NOMO-1 (cell line): Measurements from ENCODE around the gene KCNQ1OT1.

Source experiments
- DNase-seq, 2 experiments: peaks; one replicate each; lab custom pipeline; 2025; ENCODE audit not compliant: unreplicated experiment in 2 of 2; lab: John Stamatoyannopoulos, UW

The KCNQ1OT1 gene

GRCh38 chr11:2671748-2672147 is 28.0 kb downstream of the KCNQ1OT1 start:
- DNase-seq: no peak

- no peak for DNase-seq
These were observed 29.2 kb downstream of the KCNQ1OT1 start for GRCh38 chr11:2670541-2671100.

- no peak for DNase-seq
These were observed 29.9 kb downstream of the KCNQ1OT1 start for GRCh38 chr11:2669634-2670469.

DNA sequence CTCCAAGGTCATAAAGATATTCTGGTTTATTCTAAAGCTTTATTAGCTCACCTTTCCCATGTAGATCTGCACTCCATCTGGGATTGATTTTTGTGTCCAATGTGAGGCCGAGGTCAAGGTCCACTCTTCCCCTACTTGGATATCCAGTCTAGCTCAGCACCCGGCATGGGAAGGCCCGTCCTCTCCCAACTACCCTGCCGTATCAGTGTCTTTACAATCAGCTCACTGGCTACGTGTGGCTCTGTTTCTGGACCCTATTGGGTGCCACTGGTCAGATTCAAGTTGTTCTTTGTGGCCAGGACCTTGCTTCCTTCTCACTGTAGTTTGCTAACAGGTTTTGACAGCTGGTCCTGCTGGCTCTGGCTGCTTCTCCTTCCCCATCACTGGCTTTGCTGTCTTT is 30.9 kb downstream of the KCNQ1OT1 start:
- DNase-seq: no peak

DNA sequence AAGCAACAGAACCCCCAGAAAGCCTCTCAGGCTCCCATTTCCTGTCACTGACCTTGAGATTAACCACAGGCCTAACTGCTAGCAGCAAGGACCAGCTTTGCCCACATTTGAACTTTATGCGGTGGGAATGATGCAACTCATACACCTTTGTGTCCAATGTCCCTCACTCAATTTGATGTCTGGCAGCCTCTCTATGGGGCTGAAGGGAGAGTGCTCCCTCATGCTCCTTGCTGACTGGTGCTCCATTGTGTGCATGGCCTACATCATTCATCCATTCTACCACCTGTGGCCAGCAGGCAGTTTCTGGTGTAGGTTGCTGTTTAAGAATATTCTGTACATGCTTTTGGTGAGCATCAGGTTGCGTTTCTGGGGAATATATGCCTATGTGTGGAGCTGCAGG is 31.9 kb downstream of the KCNQ1OT1 start:
- no peak for DNase-seq

- DNase-seq: no peak
These were observed 32.8 kb downstream of the KCNQ1OT1 start for GRCh38 chr11:2666828-2667570.

GRCh38 chr11:2666401-2666741 is 33.4 kb downstream of the KCNQ1OT1 start:
- no peak for DNase-seq

- DNase-seq: no peak
These were observed 34.0 kb downstream of the KCNQ1OT1 start for GRCh38 chr11:2665526-2666400.

GRCh38 chr11:2664791-2665525 is 34.8 kb downstream of the KCNQ1OT1 start:
- DNase-seq: no peak

- no peak for DNase-seq
These were observed 35.4 kb downstream of the KCNQ1OT1 start for GRCh38 chr11:2664376-2664775.

GRCh38 chr11:2663915-2664314 is 35.9 kb downstream of the KCNQ1OT1 start:
- DNase-seq: no peak

- no peak for DNase-seq
These were observed 36.3 kb downstream of the KCNQ1OT1 start for GRCh38 chr11:2663506-2663905.

DNA sequence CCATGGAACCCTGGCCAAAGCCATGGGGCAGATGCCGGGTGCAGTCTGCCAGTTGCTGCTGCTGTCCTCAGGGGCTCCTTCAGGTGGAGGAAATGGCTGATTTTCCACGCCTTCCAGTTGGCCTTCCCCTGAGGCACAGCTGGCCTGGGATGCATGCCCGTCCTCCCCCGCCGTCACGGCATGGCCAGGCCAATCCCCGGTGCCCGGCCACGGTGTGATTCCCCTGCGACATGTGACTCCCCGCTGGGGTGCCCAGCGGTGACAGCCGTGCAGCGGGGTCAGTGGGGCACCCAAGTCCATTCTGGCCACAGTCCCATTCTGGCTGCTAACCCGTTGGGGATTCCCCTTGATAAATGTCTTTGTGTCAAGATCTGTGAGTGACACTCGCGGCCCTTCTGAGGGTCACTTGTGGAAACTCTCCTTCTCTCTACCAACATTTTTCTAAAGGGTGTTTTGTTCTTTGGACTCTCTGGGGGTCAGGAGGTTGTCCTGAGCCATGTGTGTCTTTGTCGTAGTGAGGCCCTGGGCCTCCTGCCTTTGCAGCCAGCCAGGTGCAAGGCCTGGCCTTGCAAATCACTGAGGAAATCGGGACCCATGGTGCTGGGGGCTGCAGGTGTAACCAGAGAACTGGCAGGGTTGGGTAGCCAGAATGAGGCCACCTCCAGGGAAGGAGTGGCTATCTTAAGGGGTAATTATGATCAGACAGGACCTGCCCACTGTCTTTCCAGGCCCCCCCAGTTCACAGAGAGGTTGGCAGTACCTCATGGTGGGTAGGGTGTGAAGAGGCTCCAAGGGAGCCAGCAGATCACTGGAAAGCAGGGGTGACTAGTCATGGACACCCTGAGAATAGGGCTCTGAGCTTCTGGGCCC is 37.1 kb downstream of the KCNQ1OT1 start:
- no peak for DNase-seq

DNA sequence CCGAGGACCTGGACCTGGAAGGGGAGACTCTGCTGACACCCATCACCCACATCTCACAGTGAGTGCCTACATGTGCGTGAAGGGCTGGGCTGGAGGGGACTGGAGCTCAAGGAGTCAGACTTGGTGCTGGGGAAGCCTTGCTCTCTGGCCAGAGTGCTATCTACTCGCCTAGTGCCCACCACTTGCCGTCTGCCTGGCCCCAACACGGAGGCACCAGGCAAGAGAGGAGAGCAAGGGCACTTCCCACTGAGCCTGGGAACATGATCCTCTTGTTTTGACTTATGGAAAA is 37.8 kb downstream of the KCNQ1OT1 start:
- no peak for DNase-seq

DNA sequence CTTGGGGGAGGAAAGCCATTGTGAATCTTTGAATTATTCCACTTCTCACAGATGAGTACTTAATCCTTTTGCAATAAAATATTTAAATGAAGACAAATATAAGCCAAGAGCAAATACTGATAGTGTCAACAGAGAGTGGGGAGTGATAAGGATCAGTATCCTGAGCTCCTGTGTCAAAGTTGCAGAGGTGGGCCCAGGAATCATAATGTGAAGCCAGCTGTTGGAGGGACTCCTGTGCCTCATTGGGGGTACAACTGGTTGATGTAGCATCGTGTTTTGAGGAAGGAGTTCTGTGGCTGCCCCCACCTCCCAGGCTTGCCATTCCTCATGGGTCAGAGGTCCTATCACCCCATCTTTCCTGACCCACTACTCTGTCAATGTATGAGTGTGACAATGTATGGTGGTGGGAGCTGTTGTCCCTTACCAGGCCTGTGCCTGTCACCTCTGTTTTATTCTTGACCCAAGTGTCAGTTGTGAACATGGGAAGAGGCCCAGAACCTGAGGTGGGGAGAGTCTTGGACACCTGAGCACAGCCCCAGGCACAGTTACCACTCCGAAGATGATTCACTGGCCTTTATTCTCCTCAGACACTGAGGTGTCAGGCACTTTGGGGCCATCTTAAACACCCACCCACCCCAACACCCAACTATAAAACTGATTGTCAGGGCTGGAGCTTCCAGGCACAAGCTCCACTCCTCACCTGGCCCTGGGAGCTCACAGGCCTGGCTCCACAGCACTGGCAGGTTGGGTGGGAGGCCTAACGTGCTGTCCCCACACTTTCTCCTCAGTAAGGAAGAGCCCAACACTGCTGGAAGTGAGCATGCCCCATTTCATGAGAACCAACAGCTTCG is 38.4 kb downstream of the KCNQ1OT1 start:
- no peak for DNase-seq

GRCh38 chr11:2660357-2660939 is 39.3 kb downstream of the KCNQ1OT1 start:
- DNase-seq: no peak

DNA sequence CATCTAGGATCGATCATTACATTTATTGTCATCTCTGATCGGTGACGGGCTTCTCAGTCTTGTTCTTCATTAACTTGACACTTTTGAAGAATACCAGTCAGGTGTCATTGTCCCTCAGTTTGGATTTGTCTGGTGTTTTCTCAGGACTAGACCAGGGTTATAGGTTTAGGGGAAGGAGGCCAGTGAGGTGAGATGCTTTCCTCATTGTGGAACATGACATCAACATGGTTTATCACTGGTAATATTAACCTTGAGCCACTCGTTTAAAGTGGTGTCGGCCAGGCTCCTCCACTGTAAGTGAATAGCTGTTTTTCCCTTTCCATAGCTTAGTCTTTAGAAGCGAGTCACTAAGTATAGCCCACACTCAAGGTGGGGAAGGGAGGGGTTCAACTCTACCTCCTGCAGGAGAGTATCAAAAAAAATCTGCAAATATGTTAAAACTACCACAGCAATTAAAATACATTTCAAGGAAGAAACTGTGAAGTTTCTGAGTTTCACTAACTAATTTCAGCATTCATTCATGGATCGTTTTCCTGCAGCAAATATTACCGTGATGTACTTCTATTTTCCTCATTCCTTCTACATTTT is 42.0 kb downstream of the KCNQ1OT1 start:
- DNase-seq: no peak

DNA sequence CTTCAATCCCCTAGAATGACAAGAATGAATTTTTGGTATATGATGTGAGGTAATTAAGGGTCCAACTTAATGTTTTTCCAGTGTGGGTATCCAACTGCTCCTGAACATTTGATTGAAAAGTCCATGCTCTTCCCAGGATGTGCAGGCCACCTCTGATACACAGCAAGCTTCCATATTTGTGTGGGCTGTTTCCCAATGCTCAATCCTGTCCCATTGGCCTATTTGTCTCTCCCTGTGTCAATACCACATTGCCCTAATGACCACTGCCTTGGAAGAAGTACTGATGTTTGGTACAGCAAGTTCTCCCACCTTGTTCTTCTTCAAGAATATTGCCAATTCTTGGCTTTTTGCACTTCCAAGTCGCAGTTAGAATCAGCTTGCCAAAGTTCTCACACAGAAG is 42.9 kb downstream of the KCNQ1OT1 start:
- DNase-seq: no peak
